ENCODE measurements around the gene CLDN6. TPM values are rescaled to one million over a fixed set of nuclear protein-coding genes. Genes with fewer than 3 reads are reported as not detected.
"Not testable (repeated sequence)": the region's sequence is repeated elsewhere in the genome, so short reads cannot be mapped to it uniquely, and the experiment has no call there.

CLDN6 gene
- total RNA-seq (2014; rRNA removed; shearing (Covaris generic)) = not detected in 2 replicates

- DNase-seq (ENCODE audit: low read depth) = no peak
Measured at GRCh38 chr16:3017794-3018506, at the start of gene CLDN6. CLDN6 (minus strand) TSS chr16:3018183; CDS start chr16:3016021, 2,162 bp downstream.

- no peak for DNase-seq (ENCODE audit: low read depth)
Measured at GRCh38 chr16:3066440-3066748, 48.4 kb upstream of the CLDN6 start.

- no peak for DNase-seq (ENCODE audit: low read depth)
Measured at GRCh38 chr16:3065742-3066439, 47.9 kb upstream of the CLDN6 start.

- peak; percentile 73 for DNase-seq (ENCODE audit: low read depth)
Measured at GRCh38 chr16:3065069-3065741, 47.2 kb upstream of the CLDN6 start, which contains the start of gene IL32. IL32 (plus strand) TSS chr16:3065640; CDS start chr16:3065812, 172 bp downstream.

- DNase-seq (ENCODE audit: low read depth) = no peak
Measured at GRCh38 chr16:3063625-3064386, 45.8 kb upstream of the CLDN6 start.

GRCh38 chr16:3062553-3062952 is 44.6 kb upstream of the CLDN6 start:
- DNase-seq (ENCODE audit: low read depth) = no peak

GRCh38 chr16:3060339-3061127 is 42.5 kb upstream of the CLDN6 start:
- DNase-seq (ENCODE audit: low read depth) = no peak

GRCh38 chr16:3059723-3060242 is 41.8 kb upstream of the CLDN6 start:
- no peak for DNase-seq (ENCODE audit: low read depth)

GRCh38 chr16:3059041-3059722 is 41.2 kb upstream of the CLDN6 start:
- DNase-seq (ENCODE audit: low read depth) = peak; percentile 87

- no peak for DNase-seq (ENCODE audit: low read depth)
Measured at GRCh38 chr16:3058139-3059030, 40.4 kb upstream of the CLDN6 start.

GRCh38 chr16:3057181-3058138 is 39.5 kb upstream of the CLDN6 start:
- no peak for DNase-seq (ENCODE audit: low read depth)

GRCh38 chr16:3056336-3057180 is 38.6 kb upstream of the CLDN6 start:
- no peak for DNase-seq (ENCODE audit: low read depth)

GRCh38 chr16:3055734-3056115 is 37.7 kb upstream of the CLDN6 start:
- not testable (repeated sequence) for DNase-seq (ENCODE audit: low read depth)

GRCh38 chr16:3054965-3055733 is 37.2 kb upstream of the CLDN6 start:
- no peak for DNase-seq (ENCODE audit: low read depth)

GRCh38 chr16:3053330-3053710 is 35.3 kb upstream of the CLDN6 start:
- not testable (repeated sequence) for DNase-seq (ENCODE audit: low read depth)

GRCh38 chr16:3052571-3053329 is 34.8 kb upstream of the CLDN6 start:
- DNase-seq (ENCODE audit: low read depth) = not testable (repeated sequence)

All from RPMI7951 (cell line).